AG04450 (cell line): ENCODE measurements around the gene MLST8. TPM values are rescaled to one million over a fixed set of nuclear protein-coding genes. Genes with fewer than 3 reads are reported as not detected.

Experiments used
- CTCF ChIA-PET: fragments of 300-600, 350-600 bp; formaldehyde crosslinking; extraction: SDS; loops from one replicate; lab custom pipeline; 2022; ENCODE audit warnings: antibody characterized with exemption, inconsistent platforms; lab: Charles Lee
- POLR2A ChIA-PET: fragments of 350-600 bp; formaldehyde crosslinking; extraction: SDS; loops from one replicate; lab custom pipeline; 2021; ENCODE audit warnings: antibody characterized with exemption, inconsistent platforms; lab: Yijun Ruan, JAX
- DNase-seq: peaks from one replicate; pipeline ENCODE4 v3.0.0-alpha.2; 2011; ENCODE audit warnings: low read depth, low spot score
- H3K27ac ChIP-seq: one replicate; pipeline ENCODE4 v1.5.1; 2012; ENCODE audit warnings: low read depth, low read length, control low read depth
- H3K27me3 ChIP-seq: one replicate; pipeline ENCODE4 v1.6.0; 2012; ENCODE audit warnings: low read length; ENCODE audit not compliant: control insufficient read depth, insufficient read depth
- H3K4me3 ChIP-seq: 2 replicates; pipeline ENCODE4 v1.5.1; 2011; ENCODE audit warnings: mild to moderate bottlenecking, low read depth, low read length, control low read depth
- H3K9me3 ChIP-seq: 2 replicates; pipeline ENCODE4 v1.5.1; 2012; ENCODE audit warnings: low read length; ENCODE audit not compliant: control insufficient read depth, insufficient read depth
- CTCF ChIP-seq: IDR thresholded peaks from 2 replicates; pipeline ENCODE4 v1.5.1; 2011; ENCODE audit warnings: low read depth, low read length, control low read depth, inconsistent platforms
- polyA plus RNA-seq: library from polyadenylated mRNA; depleted of rRNA; stranded (reverse); fragments of >200 nt; gene quantifications from 2 replicates; pipeline ENCODE4 v1.2.3, GENCODE V29; 2011

MLST8 gene
- polyA plus RNA-seq, 1 experiment = 41.1 TPM

- DNase-seq = no peak
- CTCF ChIA-PET = interaction anchor here (0.6 to 1.0 kb wide), 2 partner anchors 44 to 195 kb away, joined by 3 read pairs; partner anchors contain the start of gene ECI1
- H3K9me3 ChIP-seq = peaks cover 3% of the 10 kb centered on the region; the same call in 1 of the 2 replicates
- H3K4me3 ChIP-seq = no peak overlapping the region
- no peak for TF ChIP-seq CTCF
- POLR2A ChIA-PET = interaction anchor here (0.6 to 1.8 kb wide), 3 partner anchors 8 to 52 kb away, joined by 3 to 6 read pairs (median 6); partner anchors contain the start of genes PGP and TRAF7
- no peaks in the 10 kb centered on the region for H3K27me3 ChIP-seq
- H3K27ac ChIP-seq = no peak overlapping the region
Observed at GRCh38 chr16:2206780-2207433, 1.7 kb downstream of the MLST8 start.

- no peak for DNase-seq
- H3K27ac ChIP-seq = no peak overlapping the region
- CTCF ChIA-PET = no interaction called here
- peaks cover 3% of the 10 kb centered on the region; the same call in 1 of the 2 replicates for H3K9me3 ChIP-seq
- no peaks in the 10 kb centered on the region for H3K27me3 ChIP-seq
- no peak overlapping the region for H3K4me3 ChIP-seq
- TF ChIP-seq CTCF = no peak
- POLR2A ChIA-PET = interaction anchor here (1.3 to 2.8 kb wide), 2 partner anchors 53 kb away, joined by 6 to 17 read pairs; partner anchors contain the start of gene TRAF7
Observed at GRCh38 chr16:2207872-2208271, 2.6 kb downstream of the MLST8 start.

- Histone ChIP-seq H3K9me3 (peaks cover 3% of the 10 kb centered on the region; the same call in 1 of the 2 replicates), H3K27ac (no peak overlapping the region), H3K27me3 (no peaks in the 10 kb centered on the region), H3K4me3 (no peak overlapping the region)
- ChIA-PET POLR2A (interaction anchor here (2.8 kb wide), 1 partner anchor 53 kb away, joined by 17 read pairs; the partner anchor contains the start of gene TRAF7), CTCF (interaction anchor here (0.6 kb wide), 1 partner anchor 244 kb away, joined by 6 read pairs; the partner anchor contains the start of gene RPS2)
- TF ChIP-seq CTCF = no peak
- no peak for DNase-seq
Observed at GRCh38 chr16:2208308-2208707, 3.1 kb downstream of the MLST8 start.

GRCh38 chr16:2208772-2209171 lies 3.5 kb downstream of the MLST8 start:
- no peak for TF ChIP-seq CTCF
- H3K4me3 ChIP-seq = no peak overlapping the region
- H3K27ac ChIP-seq = no peak overlapping the region
- no peak for DNase-seq
- ChIA-PET CTCF (interaction anchor here (0.6 kb wide), 1 partner anchor 244 kb away, joined by 6 read pairs; the partner anchor contains the start of gene RPS2), POLR2A (interaction anchor here (2.8 kb wide), 1 partner anchor 54 kb away, joined by 17 read pairs; the partner anchor contains the start of gene TRAF7)
- H3K27me3 ChIP-seq = no peaks in the 10 kb centered on the region
- no peaks in the 10 kb centered on the region; the same call in 1 of the 2 replicates for H3K9me3 ChIP-seq
